GM19452 (cell line): ENCODE data around the gene CPLX1.
"Not testable (repeated sequence)": the region's sequence is repeated elsewhere in the genome, so short reads cannot be mapped to it uniquely, and the experiment has no call there.

Experiments
- ATAC-seq: cut with Tn5 transposase; IDR thresholded peaks from one replicate; pipeline ENCODE4 v1.9.1; 2021; ENCODE audit not compliant: unreplicated experiment

CPLX1 gene

GRCh38 chr4:821631-822030, 4.3 kb downstream of the CPLX1 start:
- ATAC-seq, result no peak

- no peak for ATAC-seq
Observed at GRCh38 chr4:821181-821591, 4.7 kb downstream of the CPLX1 start.

GRCh38 chr4:820230-821172, 5.4 kb downstream of the CPLX1 start:
- no peak for ATAC-seq

- no peak for ATAC-seq
Observed at GRCh38 chr4:819401-820229, 6.3 kb downstream of the CPLX1 start.

GRCh38 chr4:818106-818921, 7.6 kb downstream of the CPLX1 start:
- no peak for ATAC-seq

- ATAC-seq, result no peak
Observed at GRCh38 chr4:815464-816146, 10.3 kb downstream of the CPLX1 start.

GRCh38 chr4:814312-814850, 11.5 kb downstream of the CPLX1 start:
- no peak for ATAC-seq

- no peak for ATAC-seq
Observed at GRCh38 chr4:813900-814299, 12.0 kb downstream of the CPLX1 start.

- no peak for ATAC-seq
Observed at GRCh38 chr4:808860-809570, 16.9 kb downstream of the CPLX1 start.

GRCh38 chr4:807792-808191, 18.1 kb downstream of the CPLX1 start:
- no peak for ATAC-seq

GRCh38 chr4:806979-807378, 18.9 kb downstream of the CPLX1 start:
- ATAC-seq, result not testable (repeated sequence)

- no peak for ATAC-seq
Observed at GRCh38 chr4:804804-805203, 21.1 kb downstream of the CPLX1 start.

GRCh38 chr4:803884-804283, 22.0 kb downstream of the CPLX1 start:
- no peak for ATAC-seq

GRCh38 chr4:801436-802124, 24.3 kb downstream of the CPLX1 start:
- ATAC-seq, result no peak

- no peak for ATAC-seq
Observed at GRCh38 chr4:797066-797465, 28.9 kb downstream of the CPLX1 start.

- no peak for ATAC-seq
Observed at GRCh38 chr4:796206-796605, 29.7 kb downstream of the CPLX1 start.

- no peak for ATAC-seq
Observed at GRCh38 chr4:795726-796119, 30.2 kb downstream of the CPLX1 start.

- ATAC-seq, result no peak
Observed at GRCh38 chr4:794900-795725, 30.8 kb downstream of the CPLX1 start.
